ENCODE data around the gene GNG2.

Gene GNG2

GRCh38 chr14:51860164-51860824 lies at the start of gene GNG2:
TSS of gene GNG2 (plus strand) at chr14:51860612. CDS start at chr14:51950679, 90,067 bp downstream.
- peak; percentile 82 for DNase-seq

GRCh38 chr14:51811706-51812105 lies 48.7 kb upstream of the GNG2 start:
- peak; percentile 9 for DNase-seq

DNA sequence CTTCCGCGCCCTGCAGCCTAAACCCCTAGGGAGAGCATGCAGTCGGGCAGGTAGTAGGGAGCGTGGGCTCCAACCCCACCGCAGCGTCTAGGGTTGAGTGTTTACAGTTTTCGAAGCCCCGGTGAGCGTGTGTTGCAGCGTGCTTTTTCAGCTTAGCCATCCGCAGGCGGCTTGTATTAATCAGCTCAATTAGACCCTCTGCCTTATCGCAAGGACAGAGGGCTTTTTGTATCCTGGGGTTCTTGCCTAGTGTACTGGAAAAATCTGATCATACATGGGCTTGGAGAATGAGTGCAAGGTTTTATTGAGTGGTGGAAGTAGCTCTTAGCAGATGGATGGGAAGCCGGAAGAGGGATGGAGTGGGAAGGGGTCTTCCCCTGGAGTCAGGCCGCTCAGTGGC lies 44.4 kb upstream of the GNG2 start:
- DNase-seq, result no peak

GRCh38 chr14:51817326-51817725 lies 43.1 kb upstream of the GNG2 start:
- DNase-seq, result no peak

GRCh38 chr14:51818748-51819380 lies 41.5 kb upstream of the GNG2 start:
- DNase-seq, result no peak

DNA sequence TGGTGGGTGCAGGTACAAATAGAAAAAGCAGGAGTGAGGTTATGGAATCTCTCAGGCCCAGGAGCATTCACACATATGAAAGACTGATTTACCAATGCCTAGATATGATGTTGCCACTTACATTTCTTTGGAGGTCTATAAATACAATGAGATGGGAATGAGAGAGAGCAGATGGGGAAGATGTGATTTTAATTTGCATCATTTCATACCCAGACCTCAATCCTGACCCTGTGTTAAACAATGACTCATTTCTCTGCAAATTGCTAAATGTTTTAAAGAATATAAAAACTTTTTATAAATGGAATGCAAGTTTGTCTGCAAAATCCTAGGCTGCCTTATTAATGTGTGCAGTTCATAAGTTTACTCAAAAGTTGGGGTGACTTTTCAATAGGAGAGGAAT lies 38.6 kb upstream of the GNG2 start:
- peak; percentile 60 for DNase-seq

DNA sequence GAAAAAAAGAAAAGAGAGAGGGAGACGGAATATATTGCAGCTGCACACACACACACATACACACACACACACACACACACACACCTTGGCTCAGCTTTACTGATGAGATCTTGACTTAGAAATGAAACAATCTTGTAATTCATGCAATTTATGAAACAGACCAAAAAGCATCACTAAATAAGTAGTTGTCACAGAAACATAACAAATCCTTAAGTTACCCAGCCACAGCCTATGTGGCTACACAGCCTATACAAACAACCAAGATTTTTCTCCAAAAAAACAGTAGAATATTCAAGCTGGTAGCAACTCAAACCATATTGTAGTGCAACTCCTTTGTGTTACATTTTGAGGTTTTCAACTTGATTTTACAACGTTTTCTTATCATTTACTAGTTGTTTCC lies 37.9 kb upstream of the GNG2 start:
- no peak for DNase-seq

DNA sequence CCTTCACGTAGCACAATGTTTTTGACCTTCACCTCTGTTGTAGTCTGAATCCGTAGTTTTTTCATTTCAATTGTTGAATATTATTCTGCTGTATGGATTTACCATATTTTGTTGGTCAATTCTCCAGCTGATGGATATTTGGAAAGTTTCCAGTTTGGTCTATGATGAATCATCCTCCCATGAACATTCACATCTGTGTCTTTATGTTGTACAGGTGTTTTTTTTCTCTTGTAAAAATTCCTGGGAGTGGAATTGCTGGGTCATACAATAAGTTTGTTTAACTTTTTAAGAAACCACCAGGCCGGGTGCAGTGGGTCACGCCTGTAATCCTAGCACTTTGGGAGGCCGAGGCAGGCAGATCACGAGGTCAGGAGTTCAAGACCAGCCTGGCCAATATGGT lies 36.7 kb upstream of the GNG2 start:
- peak; percentile 17 for DNase-seq

- peak; percentile 46 for DNase-seq
Measured at GRCh38 chr14:51824191-51824590, 36.2 kb upstream of the GNG2 start.

DNA sequence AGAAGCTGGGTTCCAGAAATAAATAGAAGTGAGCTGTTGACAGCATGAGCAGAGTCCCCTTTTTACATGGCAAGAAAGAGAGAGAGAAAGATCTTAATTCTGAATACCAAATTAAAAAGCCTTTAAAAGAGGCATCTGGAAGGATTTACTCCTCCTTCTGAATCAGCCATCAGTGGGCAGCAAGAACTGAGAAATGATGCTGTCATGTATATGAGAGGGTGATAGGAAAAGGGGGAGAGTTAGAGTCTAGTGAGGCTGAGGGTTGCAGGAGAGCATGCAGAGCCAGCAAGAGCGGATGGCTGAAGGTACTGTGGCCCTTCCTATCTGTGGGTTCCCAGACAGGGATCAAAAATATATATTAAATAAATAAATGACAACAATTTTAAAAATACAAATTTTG lies 34.5 kb upstream of the GNG2 start:
- no peak for DNase-seq

DNA sequence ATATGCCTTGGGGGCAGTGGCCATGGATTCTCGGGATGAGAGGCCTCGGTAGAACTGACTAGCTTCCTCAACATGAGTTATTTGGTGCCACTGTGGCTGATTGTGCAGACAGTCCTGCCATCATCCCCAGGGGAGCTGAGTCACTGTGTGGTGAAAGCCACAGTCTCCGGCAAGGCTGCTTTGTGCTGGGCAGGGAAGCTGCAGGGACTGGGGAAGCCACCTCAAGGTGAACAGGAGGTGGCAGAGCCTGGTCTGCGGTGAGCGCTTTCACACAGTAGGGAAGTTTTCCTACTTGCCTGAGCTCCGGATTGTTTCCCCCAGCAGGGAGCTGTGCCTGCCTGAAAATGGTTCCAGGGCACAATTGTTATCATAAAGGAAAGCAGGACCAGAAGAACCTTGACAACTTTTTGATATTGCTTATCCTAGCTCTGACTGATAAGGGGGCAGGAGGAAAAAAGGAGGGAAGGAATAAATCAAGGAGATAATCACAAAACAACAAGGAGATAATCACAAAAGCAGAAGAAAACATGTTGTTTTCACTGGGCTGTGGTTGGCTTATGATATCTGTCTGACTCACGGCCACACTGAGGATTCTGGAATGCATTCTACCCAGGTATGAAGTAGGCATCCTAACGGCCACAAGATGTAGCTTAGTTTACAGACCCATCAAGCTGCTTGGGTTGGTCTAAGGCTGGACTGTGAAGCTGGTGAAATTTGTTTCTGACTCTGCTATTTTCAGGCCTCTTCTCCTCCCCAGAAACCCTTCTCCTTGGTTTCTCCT lies 32.2 kb upstream of the GNG2 start:
- peak; percentile 83 for DNase-seq

GRCh38 chr14:51834240-51834639 lies 26.2 kb upstream of the GNG2 start:
- no peak for DNase-seq

DNA sequence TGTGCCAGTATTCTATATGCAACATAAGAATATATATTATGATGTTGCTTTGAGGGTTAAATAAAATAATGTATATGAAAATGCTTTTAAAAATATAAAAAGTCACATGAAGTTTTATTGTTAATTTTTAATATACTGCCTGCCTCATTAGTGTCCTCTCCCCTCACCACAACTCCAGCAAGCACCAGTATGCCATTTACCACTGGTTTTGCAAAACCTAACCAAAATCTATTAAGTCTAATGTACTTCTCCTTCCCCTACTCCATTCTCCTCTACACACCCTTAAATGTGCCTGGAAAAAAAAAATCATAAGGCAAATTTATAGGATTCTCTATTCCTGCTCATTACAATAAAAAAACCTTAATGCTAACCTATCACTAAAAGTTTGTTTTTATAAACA lies 24.0 kb upstream of the GNG2 start:
- DNase-seq, result no peak

GRCh38 chr14:51844081-51844881 lies 16.1 kb upstream of the GNG2 start:
- no peak for DNase-seq

- DNase-seq, result peak; percentile 52
Measured at GRCh38 chr14:51845811-51846210, 14.6 kb upstream of the GNG2 start.

DNA sequence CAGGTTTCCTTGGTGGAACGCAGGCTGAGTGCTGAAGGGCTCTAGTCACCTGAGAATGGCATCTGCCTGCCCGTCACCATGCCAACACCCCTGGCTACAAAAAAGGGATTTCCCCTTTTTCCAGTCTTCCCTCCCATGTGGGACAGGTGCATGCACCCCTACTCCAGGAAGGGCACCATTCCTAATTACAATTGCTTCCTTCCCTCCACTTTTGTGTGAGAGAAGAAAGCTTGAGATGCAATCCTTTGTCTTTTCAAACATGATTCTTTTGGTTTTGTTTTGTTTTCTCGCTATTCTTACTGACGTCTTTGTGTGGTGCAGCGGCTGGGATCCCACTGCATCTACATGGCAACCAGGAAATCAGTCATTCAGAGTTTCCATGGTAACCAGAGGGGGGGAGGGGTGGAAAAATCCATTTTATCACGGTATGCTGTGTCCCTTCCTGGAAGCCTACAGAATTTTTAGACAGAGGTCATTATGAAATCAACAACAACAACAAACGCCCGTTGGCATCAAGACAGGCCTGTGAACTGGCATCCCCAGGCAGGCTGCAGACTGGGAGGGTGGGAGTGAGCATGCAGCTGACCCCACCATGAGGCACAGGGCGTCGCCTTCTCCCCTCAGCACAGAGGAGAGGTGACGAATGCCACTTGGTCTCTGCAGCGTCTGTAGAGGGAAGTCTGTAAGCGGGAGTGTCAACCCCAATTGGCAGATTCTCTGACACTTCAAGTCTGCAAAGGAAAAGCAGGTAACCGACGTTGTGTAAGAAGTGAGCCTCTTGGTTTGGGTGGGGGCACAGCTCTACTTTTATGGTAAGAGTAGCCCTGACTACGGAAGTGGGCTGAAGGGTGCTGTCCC lies 13.6 kb upstream of the GNG2 start:
- DNase-seq, result peak; percentile 55

GRCh38 chr14:51847489-51847796 lies 13.0 kb upstream of the GNG2 start:
- no peak for DNase-seq

DNA sequence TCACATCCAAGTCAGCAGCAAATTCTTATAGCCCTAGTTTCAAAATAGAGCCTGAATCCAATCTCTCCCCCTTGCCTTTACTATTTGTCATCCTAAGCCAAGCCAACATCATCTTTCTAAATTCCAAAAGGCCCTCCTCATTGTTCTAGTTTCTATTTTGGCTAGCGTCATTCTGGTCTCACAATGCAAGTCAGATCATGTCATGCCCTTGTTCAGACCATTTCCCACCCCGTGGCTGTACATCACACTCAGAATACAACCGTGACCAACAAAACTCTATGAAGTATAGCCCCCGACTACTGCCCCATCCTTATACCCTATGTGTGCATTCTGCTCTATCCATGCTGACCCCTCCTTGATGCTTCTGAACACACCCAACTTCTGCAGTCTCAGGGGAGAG lies 12.3 kb upstream of the GNG2 start:
- no peak for DNase-seq

- DNase-seq, result no peak
Measured at GRCh38 chr14:51849097-51849496, 11.3 kb upstream of the GNG2 start.

GRCh38 chr14:51850651-51851050 lies 9.8 kb upstream of the GNG2 start:
- DNase-seq, result no peak

GRCh38 chr14:51852541-51852940 lies 7.9 kb upstream of the GNG2 start:
- peak; percentile 38 for DNase-seq

DNA sequence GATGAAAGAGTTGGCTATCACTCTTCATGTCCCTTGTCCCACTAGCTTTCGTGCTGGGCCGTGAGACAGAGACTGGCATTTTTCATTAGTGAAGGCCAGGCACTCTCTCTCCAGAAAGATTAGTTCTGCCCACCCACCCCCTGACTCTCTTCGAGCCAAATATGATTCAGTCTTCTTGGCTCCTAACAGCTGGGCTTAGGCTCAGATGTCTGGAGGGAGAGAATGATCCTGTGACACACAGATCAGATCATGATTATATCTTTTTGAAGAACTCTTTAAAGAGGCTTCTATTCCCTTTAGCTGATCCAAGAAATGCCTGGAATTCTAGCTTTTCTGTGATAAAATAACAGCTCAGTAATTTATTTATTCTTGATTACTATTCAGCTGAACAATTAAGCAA lies 5.2 kb upstream of the GNG2 start:
- peak; percentile 62 for DNase-seq
